Inflammatory macrophage (primary cell): ENCODE results near the gene SLC25A48.

Experiments
- DNase-seq, 2 donors: peaks; one replicate each; pipeline ENCODE4 v3.0.0-alpha.2; 2020 to 2022

Gene SLC25A48

DNA sequence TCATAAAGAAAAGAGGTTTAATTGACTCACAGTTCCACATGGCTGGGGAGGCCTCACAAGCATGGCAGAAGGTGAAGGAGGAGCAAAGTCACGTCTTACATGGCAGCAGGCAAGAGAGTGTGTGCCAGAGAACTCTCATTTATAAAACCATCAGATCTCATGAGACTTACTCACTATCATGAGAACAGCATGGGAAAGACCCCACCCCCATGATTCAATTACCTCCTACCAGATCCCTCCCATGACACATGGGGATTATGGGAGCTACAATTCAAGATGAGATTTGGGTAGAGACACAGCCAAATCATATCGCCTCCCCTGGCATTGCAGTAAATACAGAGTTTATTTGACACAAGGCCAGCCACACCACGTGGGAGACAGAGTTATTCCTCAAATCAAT, 24.7 kb downstream of the SLC25A48 start:
- DNase-seq = peak in 1 of 2 donors; percentile 8

GRCh38 chr5:135859641-135860040, 25.2 kb downstream of the SLC25A48 start:
- peak; percentile 30 to 37 for DNase-seq

GRCh38 chr5:135861641-135862040, 27.2 kb downstream of the SLC25A48 start:
- DNase-seq = peak; percentile 71 to 89

DNA sequence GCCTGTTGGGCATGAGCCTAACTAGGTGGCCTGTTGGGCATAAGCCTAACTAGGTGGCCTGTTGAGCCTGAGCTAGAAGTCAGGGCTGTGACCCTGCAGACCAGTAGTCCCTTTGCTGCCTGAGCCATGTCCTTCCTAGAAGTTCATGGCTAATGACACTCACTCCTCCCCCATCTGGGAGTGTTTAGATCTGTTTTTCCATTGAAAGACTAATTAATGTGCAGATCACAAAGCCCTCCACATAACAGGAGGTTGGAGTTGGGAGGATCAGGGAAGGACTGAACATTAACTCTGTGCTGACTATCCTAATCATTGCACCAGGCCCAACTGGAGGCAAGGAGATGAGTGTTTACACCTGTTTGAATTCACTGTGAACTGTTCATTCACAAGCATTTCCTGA, 27.6 kb downstream of the SLC25A48 start:
- DNase-seq = no peak

DNA sequence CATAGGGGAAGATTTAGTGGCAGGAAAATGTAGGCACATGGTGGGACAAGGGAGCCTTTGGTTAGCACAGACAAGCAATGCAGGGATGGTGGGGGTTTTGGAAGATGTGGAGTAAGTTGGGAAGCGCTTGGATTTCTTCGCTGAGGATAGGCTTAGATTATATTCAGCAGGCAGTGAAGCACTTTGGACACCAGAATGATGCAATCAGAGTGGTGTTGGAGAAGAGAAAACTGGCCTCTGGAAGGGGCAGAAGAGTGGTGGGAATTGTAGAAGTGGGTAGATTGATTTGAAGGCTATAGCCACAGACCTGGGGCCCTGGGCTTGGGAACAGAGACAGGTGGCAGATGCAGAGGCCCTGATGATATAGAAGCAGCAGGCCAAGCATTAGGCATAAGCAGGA, 28.3 kb downstream of the SLC25A48 start:
- no peak for DNase-seq

- peak; percentile 49 to 62 for DNase-seq
These were observed 30.3 kb downstream of the SLC25A48 start for GRCh38 chr5:135864503-135865435.

- peak in 1 of 2 donors; percentile 45 for DNase-seq
These were observed 31.6 kb downstream of the SLC25A48 start for GRCh38 chr5:135866016-135866415.

DNA sequence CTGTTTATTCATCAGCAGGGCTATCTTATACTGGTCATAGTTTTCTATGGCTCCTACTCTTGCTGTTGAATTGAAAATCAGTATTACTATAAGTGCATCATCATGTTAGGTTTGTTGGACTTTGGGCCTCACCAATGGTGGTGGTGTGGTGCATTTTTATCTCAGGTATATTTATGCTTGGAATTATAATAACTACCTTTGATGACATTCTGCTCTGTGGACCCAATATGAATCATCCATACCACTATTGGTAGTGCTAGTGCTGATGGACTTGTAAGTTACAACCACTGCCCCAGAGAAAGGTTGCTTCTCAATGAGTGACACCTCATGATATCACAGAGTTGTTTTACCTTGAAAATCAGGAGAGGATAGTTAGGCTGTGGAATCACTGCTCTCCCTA, 33.1 kb downstream of the SLC25A48 start:
- no peak for DNase-seq

GRCh38 chr5:135868681-135869080, 34.2 kb downstream of the SLC25A48 start:
- DNase-seq = no peak

GRCh38 chr5:135869276-135869675, 34.8 kb downstream of the SLC25A48 start:
- DNase-seq = no peak

GRCh38 chr5:135869935-135870334, 35.5 kb downstream of the SLC25A48 start:
- DNase-seq = no peak

DNA sequence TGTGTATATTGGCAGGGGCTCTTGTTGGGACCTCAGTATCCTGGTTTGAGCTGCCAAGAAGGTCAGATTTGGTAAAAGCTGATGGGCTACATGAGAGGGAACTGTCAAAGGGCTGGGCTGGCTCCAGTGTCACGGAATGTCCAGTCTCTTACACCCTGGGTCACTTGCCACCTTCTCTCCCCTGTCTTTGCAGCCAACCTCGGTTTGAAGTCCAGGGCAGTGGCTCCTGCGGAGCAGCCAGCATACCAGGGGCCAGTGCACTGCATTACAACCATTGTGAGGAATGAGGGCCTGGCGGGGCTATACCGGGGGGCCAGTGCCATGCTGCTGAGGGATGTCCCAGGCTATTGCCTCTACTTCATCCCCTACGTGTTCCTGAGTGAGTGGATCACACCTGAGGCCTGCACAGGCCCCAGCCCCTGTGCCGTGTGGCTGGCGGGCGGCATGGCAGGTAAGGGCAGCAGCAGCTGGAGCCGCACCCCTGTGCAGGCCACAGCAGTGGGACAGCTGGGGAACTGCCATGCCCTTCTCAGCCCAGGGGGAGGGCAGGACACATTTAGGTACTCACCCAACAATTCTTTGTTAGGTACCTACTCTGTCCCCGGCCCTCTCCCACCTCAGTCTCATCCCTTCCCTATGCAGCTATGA, 36.9 kb downstream of the SLC25A48 start:
- DNase-seq = no peak

DNA sequence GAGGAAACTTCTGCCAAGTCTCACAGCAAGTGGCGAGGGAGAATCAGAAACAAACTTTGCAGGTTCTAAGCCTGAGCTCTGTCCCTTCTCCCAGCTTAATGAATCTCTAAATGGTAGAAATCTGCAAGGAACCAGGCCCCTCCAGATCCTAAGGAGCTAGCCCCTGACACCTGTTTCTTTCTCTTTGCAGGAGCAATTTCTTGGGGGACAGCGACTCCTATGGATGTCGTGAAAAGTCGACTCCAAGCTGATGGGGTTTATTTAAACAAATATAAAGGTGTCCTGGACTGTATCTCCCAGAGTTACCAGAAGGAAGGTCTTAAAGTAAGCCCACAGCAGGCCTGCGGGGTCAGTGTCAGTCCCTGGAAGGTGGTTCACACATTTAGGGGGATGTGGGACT, 39.4 kb downstream of the SLC25A48 start:
- DNase-seq = no peak

GRCh38 chr5:135874461-135874860, 40.0 kb downstream of the SLC25A48 start:
- no peak for DNase-seq

DNA sequence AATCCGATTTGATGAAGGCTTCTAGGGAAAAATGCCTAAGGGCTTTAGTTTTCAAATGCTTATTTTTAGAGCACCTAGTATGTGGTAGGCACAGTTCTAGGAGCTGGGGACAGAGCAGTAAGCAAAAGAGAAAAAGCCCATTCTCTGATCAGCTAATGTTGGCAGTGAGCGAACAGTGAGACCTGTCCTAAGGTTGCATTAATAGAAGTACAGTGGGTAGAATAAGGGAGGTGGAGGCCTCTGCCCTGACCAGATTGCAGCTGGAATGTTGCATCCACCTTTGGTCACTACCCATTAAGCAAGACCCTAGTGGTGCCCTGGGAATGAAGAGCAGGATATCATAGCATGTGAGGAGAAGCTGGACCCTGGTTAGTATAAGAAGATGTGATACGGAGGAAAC, 41.1 kb downstream of the SLC25A48 start:
- DNase-seq = no peak

DNA sequence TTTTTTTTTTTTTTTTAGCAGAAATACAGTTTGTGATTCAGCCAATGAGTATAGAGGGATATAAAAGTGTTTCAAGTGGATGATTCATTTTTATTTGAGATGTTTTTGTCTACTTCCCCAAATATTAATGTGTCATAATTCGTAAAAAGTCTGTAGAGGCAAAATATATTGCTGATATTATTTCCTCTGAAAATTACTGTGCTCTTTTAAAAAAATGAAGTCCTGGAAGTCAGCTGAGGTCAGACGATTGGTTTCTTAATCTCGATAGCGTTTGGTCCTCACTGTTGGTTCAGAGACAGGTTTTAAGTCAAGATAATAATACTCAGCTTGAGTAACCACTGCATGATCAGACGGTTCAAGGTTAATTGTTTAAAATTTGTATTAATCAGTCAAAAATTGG, 41.7 kb downstream of the SLC25A48 start:
- peak; percentile 70 to 81 for DNase-seq

DNA sequence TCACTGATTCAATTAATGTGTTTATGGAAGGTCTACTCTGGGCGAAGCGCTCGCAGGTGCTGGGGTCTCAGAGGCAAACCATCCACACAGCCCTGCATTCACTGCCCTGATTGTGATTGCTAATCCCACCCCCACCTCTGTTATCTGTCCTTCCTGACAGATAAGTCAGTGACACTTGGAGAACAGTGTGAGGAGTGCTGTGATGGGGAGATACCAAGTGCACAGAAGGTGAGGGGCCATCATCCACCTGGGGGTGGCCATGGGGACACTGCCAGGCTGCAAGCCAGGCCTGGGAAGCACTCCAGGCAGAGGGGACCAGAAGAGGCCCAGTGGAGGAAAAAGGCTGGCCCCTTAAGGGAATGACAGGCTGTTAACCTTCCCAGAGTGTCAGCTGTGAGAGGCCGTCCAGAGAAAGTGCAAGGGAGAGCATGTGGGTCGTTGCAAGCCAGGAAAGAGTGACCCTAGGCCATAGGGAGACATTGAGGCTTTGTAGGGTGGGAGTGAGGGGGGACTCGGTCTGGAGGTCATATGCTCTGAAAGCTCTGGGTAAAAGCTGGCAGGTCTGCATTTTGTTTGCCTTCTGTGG, 43.2 kb downstream of the SLC25A48 start:
- no peak for DNase-seq

DNA sequence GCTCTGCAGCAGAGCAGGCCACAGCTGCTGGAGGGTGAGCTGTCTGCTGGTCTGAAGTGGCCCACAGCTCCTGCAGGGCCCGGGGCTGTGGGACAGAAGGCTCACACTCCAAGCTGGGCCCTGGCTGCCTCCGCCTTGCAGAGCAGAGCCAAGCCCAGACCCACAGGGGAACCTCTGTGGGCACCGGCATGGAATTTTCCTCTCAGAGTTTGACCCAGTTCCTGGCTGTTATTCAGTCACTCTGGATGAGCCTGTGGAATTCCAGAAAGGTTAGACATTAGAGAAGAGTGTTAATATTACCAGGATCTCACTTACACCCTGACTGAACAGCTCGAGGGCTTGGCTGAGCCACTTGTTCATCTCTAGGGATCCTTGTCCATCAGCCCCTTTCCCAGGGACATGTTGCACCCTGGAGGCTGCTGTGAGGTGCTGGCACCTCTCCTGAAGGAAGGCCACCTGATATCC, 43.7 kb downstream of the SLC25A48 start:
- no peak for DNase-seq

- DNase-seq = no peak
These were observed 45.1 kb downstream of the SLC25A48 start for GRCh38 chr5:135879591-135879990.

GRCh38 chr5:135880278-135880677, 45.8 kb downstream of the SLC25A48 start:
- DNase-seq = no peak

DNA sequence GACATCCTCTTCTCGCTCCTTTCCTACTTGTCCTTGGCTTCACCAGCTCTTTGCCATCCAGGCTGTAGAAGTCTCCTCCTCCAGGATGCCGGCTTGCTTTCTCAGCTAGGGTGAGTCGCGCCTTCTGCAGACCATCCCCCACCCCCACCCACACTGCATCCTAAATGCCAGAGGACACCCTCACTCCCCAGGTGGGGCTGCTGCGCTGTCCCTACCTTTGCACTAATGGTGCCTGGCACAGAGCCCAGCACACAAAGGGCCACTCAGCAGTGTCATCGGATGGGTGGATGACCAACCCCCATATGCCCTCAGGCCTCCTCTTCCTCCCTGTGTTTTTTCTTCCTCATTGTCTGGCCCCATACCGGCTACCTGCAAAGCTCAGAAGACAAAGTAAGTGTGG, 46.3 kb downstream of the SLC25A48 start:
- DNase-seq = no peak

DNA sequence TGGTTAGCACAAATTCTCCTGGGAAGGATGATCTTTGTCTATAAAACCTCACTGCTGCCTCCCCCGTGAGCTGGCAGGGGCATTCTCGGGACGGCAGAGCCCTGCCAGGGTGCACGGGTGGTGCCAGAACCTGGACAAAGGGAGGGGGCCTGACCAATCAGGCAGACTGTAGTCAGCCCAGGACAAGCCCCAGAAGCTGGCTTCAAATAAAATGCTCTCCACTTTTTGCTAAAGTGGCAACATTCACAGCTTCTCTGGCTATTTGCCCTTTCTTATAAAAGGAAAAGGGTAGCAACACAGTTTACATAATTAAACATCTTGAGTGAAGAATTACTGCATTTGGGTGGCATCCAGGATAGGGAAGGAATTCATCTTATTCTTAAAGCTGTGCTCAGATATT, 46.8 kb downstream of the SLC25A48 start:
- no peak for DNase-seq

GRCh38 chr5:135881819-135882218, 47.4 kb downstream of the SLC25A48 start:
- no peak for DNase-seq

- no peak for DNase-seq
These were observed 48.6 kb downstream of the SLC25A48 start for GRCh38 chr5:135883026-135883425.
